Hindlimb muscle (tissue), 1 donor: Measurements from ENCODE around the gene IFNL1. TPM values are rescaled to one million over a fixed set of nuclear protein-coding genes. Genes with fewer than 3 reads are reported as not detected.
"Not testable (repeated sequence)": the region's sequence is repeated elsewhere in the genome, so short reads cannot be mapped to it uniquely, and the experiment has no call there.

Experiments
- DNase-seq: peaks from one replicate; pipeline ENCODE4 v3.0.0-alpha.2; 2013
- polyA plus RNA-seq: library from polyadenylated mRNA; unstranded; fragments of 120-200 nt; gene quantifications from one replicate; pipeline ENCODE4 v1.2.1, GENCODE V29; 2013; ENCODE audit not compliant: insufficient read length

Gene IFNL1
- polyA plus RNA-seq, 1 donor: not detected

- no peak for DNase-seq
Observed at GRCh38 chr19:39270036-39270871, 26.0 kb upstream of the IFNL1 start.

DNA sequence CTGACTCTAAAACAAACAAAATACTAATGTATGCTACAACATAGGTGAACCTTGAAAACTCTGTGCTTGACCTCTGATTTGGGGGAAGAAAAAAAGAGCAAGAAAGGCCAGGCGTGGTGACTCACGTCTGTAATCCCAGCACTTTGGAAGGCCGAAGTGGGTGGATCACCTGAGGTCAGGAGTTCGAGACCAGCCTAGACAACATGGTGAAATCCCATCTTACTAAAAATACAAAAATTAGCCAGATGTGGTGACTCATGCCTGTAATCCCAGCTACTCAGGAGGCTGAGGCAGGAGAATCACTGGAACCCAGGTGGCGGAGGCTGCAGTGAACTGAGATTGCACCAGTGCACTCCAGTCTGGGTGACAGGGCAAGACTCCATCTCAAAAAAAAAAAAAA is 22.3 kb upstream of the IFNL1 start:
- DNase-seq: not testable (repeated sequence)

- no peak for DNase-seq
Observed at GRCh38 chr19:39275578-39275977, 20.6 kb upstream of the IFNL1 start.

- no peak for DNase-seq
Observed at GRCh38 chr19:39276740-39277139, 19.5 kb upstream of the IFNL1 start.

DNA sequence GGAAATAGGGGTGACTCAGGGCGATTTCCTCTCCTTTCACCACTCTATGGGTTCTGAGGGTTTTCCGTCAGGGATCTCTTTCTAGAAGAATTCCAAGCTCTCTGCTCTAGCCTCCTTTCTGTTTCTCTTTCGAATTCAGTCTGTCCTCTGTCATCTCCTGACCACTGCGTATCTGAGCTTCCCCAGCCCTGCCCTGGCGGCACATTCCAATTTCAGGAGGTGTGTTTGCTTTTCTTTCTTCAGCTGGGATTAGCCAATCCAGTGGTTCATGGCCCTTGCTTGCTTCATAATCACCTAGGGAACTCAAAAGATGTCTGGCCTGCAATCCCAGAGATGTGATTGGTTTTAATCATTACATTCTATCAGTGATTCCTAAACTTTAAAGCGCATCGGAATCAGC is 18.6 kb upstream of the IFNL1 start:
- DNase-seq: no peak

- DNase-seq: no peak
Observed at GRCh38 chr19:39282021-39282420, 14.2 kb upstream of the IFNL1 start.

GRCh38 chr19:39284032-39284431 is 12.2 kb upstream of the IFNL1 start:
- DNase-seq: no peak

DNA sequence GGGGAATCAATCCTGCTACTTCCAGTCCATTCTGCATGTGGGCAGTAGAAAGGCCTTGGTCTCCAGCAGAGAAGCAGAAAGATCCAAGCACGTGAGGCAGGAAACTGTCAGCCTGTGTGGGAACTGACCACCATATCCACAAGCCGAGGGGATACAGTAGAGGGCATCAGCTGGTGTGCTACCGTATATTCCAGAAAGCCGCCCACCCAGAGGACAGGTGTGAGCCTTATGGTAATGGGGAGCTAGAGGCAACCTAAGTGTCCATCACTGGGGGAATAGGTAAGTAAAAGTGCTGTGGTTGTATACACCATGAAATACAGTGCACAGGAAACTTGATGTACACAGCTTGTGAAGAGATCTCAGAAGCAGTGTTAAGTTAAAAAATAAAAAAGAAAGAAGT is 2.8 kb upstream of the IFNL1 start:
- DNase-seq: no peak

GRCh38 chr19:39296906-39297305 is 699 bp downstream of the IFNL1 start:
- no peak for DNase-seq

DNA sequence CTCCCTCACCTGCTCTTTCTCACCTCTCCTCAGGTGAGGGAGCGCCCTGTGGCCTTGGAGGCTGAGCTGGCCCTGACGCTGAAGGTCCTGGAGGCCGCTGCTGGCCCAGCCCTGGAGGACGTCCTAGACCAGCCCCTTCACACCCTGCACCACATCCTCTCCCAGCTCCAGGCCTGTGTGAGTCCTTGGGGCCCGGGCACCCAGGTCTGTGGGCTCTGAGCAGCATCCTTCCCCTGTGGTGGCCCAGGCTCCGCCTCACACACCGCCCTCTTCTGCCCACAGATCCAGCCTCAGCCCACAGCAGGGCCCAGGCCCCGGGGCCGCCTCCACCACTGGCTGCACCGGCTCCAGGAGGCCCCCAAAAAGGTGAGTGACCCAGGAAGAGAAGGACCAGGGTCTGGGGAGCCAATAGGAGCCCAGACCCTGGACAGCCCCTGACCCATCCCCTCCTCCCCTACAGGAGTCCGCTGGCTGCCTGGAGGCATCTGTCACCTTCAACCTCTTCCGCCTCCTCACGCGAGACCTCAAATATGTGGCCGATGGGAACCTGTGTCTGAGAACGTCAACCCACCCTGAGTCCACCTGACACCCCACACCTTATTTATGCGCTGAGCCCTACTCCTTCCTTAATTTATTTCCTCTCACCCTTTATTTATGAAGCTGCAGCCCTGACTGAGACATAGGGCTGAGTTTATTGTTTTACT is 1.9 kb downstream of the IFNL1 start:
- no peak for DNase-seq

- DNase-seq: no peak
Observed at GRCh38 chr19:39299404-39299803, 3.2 kb downstream of the IFNL1 start.

GRCh38 chr19:39299832-39300231 is 3.6 kb downstream of the IFNL1 start:
- DNase-seq: no peak

DNA sequence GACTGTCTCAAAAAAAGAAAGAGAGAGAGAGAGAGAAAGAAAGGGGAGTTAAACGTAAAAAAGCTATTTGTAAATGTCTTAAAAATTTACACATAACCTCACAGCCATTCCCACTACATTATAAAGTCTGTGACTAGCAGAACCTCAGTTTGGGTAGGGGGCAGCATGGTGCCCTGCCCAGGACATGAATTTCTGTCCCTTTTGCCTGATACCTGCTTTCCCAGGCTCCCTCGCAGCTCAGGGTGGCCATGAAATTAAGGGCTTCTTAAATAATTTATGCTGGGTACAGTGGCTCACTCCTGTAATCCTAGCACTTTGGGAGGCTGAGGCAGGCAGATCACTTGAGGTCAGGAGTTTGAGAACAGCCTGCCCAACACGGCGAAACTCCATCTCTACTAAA is 4.8 kb downstream of the IFNL1 start:
- no peak for DNase-seq

- no peak for DNase-seq
Observed at GRCh38 chr19:39301562-39301961, 5.4 kb downstream of the IFNL1 start.

DNA sequence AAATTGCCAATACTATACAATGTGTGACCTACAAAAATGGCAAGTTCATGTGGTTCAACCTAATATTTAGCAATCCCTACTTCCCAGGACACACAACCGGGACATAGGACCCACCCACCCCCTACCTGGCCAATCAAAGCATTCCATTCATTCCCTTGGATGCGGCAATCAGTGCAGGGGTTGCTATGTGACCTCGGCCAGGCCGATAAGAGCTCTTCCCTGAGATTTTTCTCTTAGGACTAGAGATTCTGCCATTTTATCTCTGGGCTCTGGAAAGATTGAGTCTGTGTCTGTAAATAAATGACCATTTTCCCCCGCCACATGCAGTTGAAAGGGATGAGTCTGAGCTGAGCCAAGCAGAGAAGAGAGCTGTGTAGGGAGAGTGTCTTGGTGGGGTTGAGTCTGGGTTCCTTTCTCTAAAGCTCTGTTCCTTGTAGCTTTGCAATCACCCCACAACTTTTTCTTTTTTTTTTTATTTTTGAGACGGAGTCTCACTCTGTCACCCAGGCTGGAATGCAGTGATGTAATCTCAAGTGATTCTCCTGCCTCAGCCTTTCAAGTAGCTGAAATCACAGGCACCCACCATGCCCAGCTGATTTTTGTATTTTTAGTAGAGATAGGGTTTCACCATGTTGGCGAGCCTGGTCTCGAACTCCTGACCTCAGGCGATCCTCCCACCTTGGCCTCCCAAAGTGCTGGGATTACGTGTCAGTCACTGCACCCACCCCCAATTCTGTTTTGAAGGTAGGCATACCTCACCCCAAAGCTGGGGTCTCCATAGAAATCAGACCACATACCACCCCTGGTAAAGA is 7.4 kb downstream of the IFNL1 start:
- DNase-seq: no peak

DNA sequence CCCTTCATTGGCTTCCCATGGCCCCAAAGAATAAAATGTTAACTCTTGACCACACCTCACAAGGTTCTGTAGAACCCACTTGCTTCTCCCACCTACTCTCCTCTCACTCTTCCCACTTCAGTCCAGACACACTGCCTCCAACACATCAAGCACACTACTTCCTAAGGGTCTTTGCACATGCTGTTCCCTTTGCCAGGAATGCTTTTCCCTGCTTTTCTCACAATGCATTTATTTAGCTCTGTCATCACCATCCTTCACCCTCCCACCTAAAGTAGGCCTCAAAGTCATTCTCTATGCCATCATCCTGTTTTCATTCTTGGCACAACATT is 7.9 kb downstream of the IFNL1 start:
- no peak for DNase-seq

DNA sequence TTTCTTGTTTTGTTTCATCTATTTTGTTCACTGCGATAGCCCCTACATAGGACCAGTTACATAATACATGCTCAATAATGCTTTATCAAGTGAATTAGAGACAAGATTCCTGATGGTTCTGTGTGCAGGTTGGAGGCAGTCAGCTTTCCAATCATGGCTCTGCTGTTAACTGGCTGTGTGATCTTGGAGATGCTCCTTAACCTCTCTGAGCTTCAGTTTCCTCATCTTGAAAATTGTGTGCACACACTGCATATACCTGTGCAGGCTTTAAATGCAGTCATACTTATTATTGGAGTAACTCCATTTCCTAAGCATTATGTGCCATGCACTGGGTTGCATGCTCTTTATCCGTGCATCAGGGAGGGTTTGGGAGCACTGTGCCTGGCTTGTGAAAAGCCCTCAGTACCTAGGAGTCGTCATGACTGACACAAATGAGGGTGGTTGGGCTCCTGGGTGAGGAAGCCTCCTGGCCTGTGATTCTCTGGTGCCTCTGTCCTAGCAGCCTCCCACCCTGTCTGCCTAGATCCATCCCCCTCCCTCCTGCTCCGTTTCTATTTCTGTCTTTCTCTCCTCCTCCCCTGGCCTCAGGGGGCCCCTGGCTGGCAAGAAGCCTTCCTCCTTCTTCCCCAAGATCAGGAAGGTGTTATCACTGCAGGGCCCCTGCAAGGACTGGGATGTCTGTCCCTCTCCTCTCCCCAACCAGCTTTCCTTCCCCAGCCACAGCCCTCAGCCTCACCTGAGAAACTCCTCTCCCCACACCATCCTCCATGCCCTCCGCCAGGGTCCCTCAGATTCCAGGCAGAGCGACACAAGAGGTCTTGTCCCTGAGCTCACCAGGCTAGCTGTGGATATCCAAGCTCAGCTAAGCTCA is 8.7 kb downstream of the IFNL1 start:
- DNase-seq: no peak

DNA sequence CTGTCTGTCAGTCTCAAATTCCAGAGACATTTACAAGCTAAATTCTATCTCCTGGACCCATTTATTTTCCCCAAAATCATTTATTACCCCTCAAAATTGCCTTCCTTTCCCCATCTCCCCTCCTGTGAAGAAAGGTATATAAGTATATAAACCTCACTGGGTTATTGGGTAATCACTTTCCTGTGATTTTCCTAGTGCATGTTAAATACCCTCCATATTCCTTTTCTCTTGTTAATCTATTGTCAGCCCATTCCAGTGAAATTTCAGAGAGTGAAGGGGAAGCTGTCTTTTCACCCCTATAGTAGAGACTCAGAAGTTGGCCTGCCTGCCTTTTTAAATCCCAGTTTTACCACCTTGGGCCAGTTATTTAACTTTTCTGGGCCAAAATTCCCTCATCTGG is 9.9 kb downstream of the IFNL1 start:
- no peak for DNase-seq

- peak; percentile 46 for DNase-seq
Observed at GRCh38 chr19:39307046-39307821, 11.0 kb downstream of the IFNL1 start.

DNA sequence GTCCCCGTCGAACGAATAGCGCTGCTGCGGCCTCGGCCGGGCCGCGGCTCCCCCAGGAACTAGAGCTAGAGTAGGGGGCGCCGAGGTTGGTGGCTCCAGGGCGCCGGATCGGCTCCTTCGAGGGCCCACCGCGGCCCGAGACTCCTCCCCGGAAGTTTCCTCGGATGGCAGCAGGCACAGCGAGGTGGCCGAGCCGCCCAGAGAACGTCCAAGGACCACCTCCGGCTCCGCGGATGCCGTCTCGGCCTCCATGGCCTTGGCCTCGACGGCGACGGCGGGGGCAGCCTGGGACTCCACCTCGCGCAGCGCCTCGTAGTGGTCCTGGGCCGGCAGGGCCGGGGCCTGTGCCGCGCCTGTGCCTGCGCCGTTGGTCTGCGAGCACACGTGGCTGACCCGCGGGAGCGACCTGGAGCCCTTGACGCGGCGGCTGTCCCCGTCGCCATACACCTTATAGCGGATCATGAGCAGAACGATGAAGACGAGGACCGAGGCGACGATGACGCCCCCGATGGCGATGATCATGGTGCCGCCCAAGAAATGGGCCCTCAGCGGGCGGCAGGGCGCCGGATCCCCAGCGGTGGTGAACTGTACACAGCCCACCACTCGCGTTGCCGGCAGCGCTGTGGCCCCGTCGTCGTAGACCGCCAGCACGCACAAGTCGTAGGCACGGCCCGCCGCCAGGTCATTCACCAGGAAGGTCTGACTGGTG is 11.8 kb downstream of the IFNL1 start:
- no peak for DNase-seq
